SIG-M5 treated with dmso at 0.1 percent for 504 hours (cell line): Measurements from ENCODE around the gene NSG1.
"Not testable (repeated sequence)": the region's sequence is repeated elsewhere in the genome, so short reads cannot be mapped to it uniquely, and the experiment has no call there.

Source experiments
- DNase-seq: peaks from one replicate; lab custom pipeline; 2025; ENCODE audit not compliant: unreplicated experiment; lab: John Stamatoyannopoulos, UW

The NSG1 gene

GRCh38 chr4:4461850-4462249, 74.9 kb downstream of the NSG1 start:
- no peak for DNase-seq

- no peak for DNase-seq
Observed at GRCh38 chr4:4462970-4463369, 76.1 kb downstream of the NSG1 start.

GRCh38 chr4:4465238-4465637, 78.3 kb downstream of the NSG1 start:
- DNase-seq = not testable (repeated sequence)
